Uterus (tissue), 2 donors: ENCODE results near the gene TMBIM4.

ENCODE experiments used
- CTCF ChIP-seq, 4 experiments: fragments of 200-600 bp in 2 of 4; fragments of 450-650 bp in 2 of 4; sonication (generic) in 2 of 4; IDR thresholded peaks; one replicate each; pipeline ENCODE4 v1.5.1; 2016 to 2019; ENCODE audit warnings: antibody characterized with exemption in 4 of 4, mild to moderate bottlenecking in 2 of 4, moderate library complexity in 1 of 4
- POLR2A ChIP-seq, 2 donors: fragments of 450-650 bp; IDR thresholded peaks; one replicate each; pipeline ENCODE4 v1.6.1; 2016; ENCODE audit warnings: antibody characterized with exemption in 2 of 2, mild to moderate bottlenecking in 1 of 2, moderate library complexity in 1 of 2

GRCh38 chr12:66139328-66139727 is 30.5 kb downstream of the TMBIM4 start:
- TF ChIP-seq CTCF (IDR thresholded peaks at IDR 0.05) (no peak), POLR2A (IDR thresholded peaks at IDR 0.05) (no peak)
